Activated CD4-positive, alpha-beta T cell treated with anti-CD3 and anti-CD28 coated beads, Interleukin-2, amount 10 ng/mL, durations not matched to agents 7 days and 5 days (primary cell): ENCODE measurements around the gene SIVA1. TPM values are rescaled to one million over a fixed set of nuclear protein-coding genes. Genes with fewer than 3 reads are reported as not detected.

Experiments used
- CTCF ChIA-PET: fragments of 350-600 bp; sonication (Branson Sonifier 250); formaldehyde crosslinking; loops from one replicate; lab custom pipeline; 2021; ENCODE audit warnings: antibody characterized with exemption; lab: Charles Lee
- POLR2A ChIA-PET: fragments of 350-600 bp; sonication (Branson Sonifier 250); formaldehyde crosslinking; loops from one replicate; lab custom pipeline; 2021; ENCODE audit warnings: antibody characterized with exemption; lab: Charles Lee
- DNase-seq: peaks from one replicate; pipeline ENCODE4 v3.0.0-alpha.2; 2020
- H3K27ac Mint-ChIP-seq: one replicate; pipeline ENCODE4 v1.8.0; 2021; ENCODE audit warnings: mild to moderate bottlenecking, moderate library complexity, mixed read lengths
- H3K27me3 Mint-ChIP-seq: one replicate; pipeline ENCODE4 v1.8.0; 2021; ENCODE audit warnings: mixed read lengths
- H3K36me3 Mint-ChIP-seq: one replicate; pipeline ENCODE4 v1.8.0; 2021; ENCODE audit warnings: low read depth, mixed read lengths
- H3K4me1 Mint-ChIP-seq: one replicate; pipeline ENCODE4 v1.8.0; 2021; ENCODE audit warnings: mixed read lengths
- H3K4me3 Mint-ChIP-seq: one replicate; pipeline ENCODE4 v1.8.0; 2021; ENCODE audit warnings: mild to moderate bottlenecking, moderate library complexity, mixed read lengths
- H3K9me3 Mint-ChIP-seq: one replicate; pipeline ENCODE4 v1.8.0; 2021; ENCODE audit warnings: mixed read lengths
- total RNA-seq, 2 experiments: library from RNA; stranded (reverse); gene quantifications; one replicate each; pipeline ENCODE4 v1.2.3, GENCODE V29; 2021

Gene SIVA1
- total RNA-seq, 2 experiments from 2014 or later = 84.7 to 135 TPM

- no peak for DNase-seq
- Mint-ChIP-seq H3K27me3 (no peaks in the 10 kb centered on the region), H3K36me3 (peaks cover 6% of the 10 kb centered on the region), H3K9me3 (no peaks in the 10 kb centered on the region), H3K27ac (no peak overlapping the region), H3K4me3 (no peak overlapping the region), H3K4me1 (peaks cover 43% of the 10 kb centered on the region)
- ChIA-PET POLR2A (no interaction called here), CTCF (interaction anchor here (0.6 to 1.8 kb wide), 4 partner anchors 11 to 167 kb away, joined by 3 to 5 read pairs (median 4); partner anchors contain the start of genes SIVA1 and ZBTB42)
Observed at GRCh38 chr14:104789752-104790743, 37.1 kb downstream of the SIVA1 start.

- Mint-ChIP-seq H3K9me3 (no peaks in the 10 kb centered on the region), H3K27ac (no peak overlapping the region), H3K4me3 (no peak overlapping the region), H3K36me3 (peaks cover 6% of the 10 kb centered on the region), H3K4me1 (peaks cover 40% of the 10 kb centered on the region), H3K27me3 (no peaks in the 10 kb centered on the region)
- DNase-seq = no peak
- ChIA-PET CTCF (interaction anchor here (0.7 to 1.8 kb wide), 6 partner anchors 9 to 46 kb away, joined by 3 to 5 read pairs (median 3); partner anchors contain the start of genes SIVA1 and ZBTB42), POLR2A (interaction anchor here (0.5 kb wide), 1 partner anchor 35 kb away, joined by 3 read pairs; no protein-coding TSS in a partner anchor)
Observed at GRCh38 chr14:104791425-104791824, 38.5 kb downstream of the SIVA1 start.

DNA sequence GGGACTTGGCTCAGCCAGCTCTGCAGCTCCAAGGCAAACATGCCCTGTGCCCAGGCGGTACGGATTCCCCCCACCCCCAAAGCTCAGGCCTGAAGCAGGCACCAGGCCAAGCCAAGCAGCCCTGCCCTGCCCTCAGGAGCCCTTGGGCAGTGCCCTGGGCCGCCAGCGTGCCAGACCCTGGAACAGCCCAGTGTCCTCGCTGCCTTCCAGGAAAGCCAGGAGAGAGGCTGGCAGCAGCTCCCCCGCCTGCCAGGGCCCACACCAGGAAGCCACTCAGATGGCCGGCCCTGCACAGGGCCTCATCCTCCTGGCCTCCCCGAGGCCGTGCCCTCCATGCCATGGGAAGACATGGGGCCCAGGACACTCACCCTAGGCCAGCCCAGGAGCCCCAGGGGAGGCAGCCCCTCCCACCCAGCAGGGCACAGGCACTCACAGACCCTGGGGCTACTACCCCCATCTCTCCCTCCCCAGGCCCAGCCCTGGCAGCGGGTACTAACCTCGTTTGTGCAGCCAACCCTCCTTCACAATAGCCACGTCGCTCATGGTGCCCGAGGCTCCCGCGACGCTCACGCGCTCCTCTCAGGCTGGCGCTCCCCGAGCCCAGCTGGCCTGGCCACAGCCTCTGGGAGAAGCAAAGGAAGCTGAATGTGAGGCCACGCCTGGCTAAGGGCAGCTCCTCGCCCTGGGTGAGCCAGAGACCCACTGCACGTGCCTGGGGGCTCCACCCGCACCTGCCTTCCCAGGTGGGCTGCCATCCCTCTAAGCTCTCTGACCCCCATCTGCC, 39.3 kb downstream of the SIVA1 start:
- no peaks in the 10 kb centered on the region for H3K27me3 Mint-ChIP-seq
- peaks cover 6% of the 10 kb centered on the region for H3K36me3 Mint-ChIP-seq
- CTCF ChIA-PET = interaction anchor here (1.1 to 1.8 kb wide), 4 partner anchors 24 to 47 kb away, joined by 3 to 5 read pairs (median 4); partner anchors contain the start of gene SIVA1
- peak overlapping the region; percentile 25 for H3K27ac Mint-ChIP-seq
- H3K4me3 Mint-ChIP-seq = no peak overlapping the region
- peaks cover 38% of the 10 kb centered on the region for H3K4me1 Mint-ChIP-seq
- no peak for DNase-seq
- POLR2A ChIA-PET = interaction anchor here (0.5 kb wide), 1 partner anchor 34 kb away, joined by 3 read pairs; no protein-coding TSS in a partner anchor
- H3K9me3 Mint-ChIP-seq = no peaks in the 10 kb centered on the region

GRCh38 chr14:104792945-104793702, 40.2 kb downstream of the SIVA1 start:
- H3K4me1 Mint-ChIP-seq = peaks cover 38% of the 10 kb centered on the region
- POLR2A ChIA-PET = no interaction called here

GRCh38 chr14:104793703-104793959, 40.7 kb downstream of the SIVA1 start:
- H3K27ac Mint-ChIP-seq = no peak overlapping the region
- CTCF ChIA-PET = interaction anchor here (1.4 kb wide), 1 partner anchor 32 kb away, joined by 5 read pairs; no protein-coding TSS in a partner anchor
- H3K4me3 Mint-ChIP-seq = peak overlapping the region; percentile 89
- H3K27me3 Mint-ChIP-seq = peaks cover 2% of the 10 kb centered on the region
- DNase-seq = no peak
- H3K4me1 Mint-ChIP-seq = peaks cover 43% of the 10 kb centered on the region
- peaks cover 6% of the 10 kb centered on the region for H3K36me3 Mint-ChIP-seq
- POLR2A ChIA-PET = no interaction called here
- no peaks in the 10 kb centered on the region for H3K9me3 Mint-ChIP-seq

More at GRCh38 chr14:104792945-104793702, 40.2 kb downstream of the SIVA1 start:
- H3K9me3 Mint-ChIP-seq = no peaks in the 10 kb centered on the region
- H3K36me3 Mint-ChIP-seq = peaks cover 6% of the 10 kb centered on the region
- peak overlapping the region; percentile 89 for H3K4me3 Mint-ChIP-seq
- no peak for DNase-seq
- H3K27me3 Mint-ChIP-seq = no peaks in the 10 kb centered on the region
- H3K27ac Mint-ChIP-seq = peak overlapping the region; percentile 25
- CTCF ChIA-PET = no interaction called here

- H3K36me3 Mint-ChIP-seq = peaks cover 6% of the 10 kb centered on the region
- peak overlapping the region; percentile 89 for H3K4me3 Mint-ChIP-seq
- peak; percentile 45 for DNase-seq
- H3K27me3 Mint-ChIP-seq = peaks cover 6% of the 10 kb centered on the region
- POLR2A ChIA-PET = interaction anchor here (0.7 kb wide), 1 partner anchor 42 kb away, joined by 4 read pairs; no protein-coding TSS in a partner anchor
- CTCF ChIA-PET = interaction anchor here (0.9 to 1.4 kb wide), 2 partner anchors 25 to 31 kb away, joined by 3 to 5 read pairs; no protein-coding TSS in a partner anchor
- peak overlapping the region; percentile 85 for H3K27ac Mint-ChIP-seq
- H3K9me3 Mint-ChIP-seq = no peaks in the 10 kb centered on the region
- H3K4me1 Mint-ChIP-seq = peaks cover 48% of the 10 kb centered on the region
Observed at GRCh38 chr14:104794099-104794498, 41.2 kb downstream of the SIVA1 start.

- Mint-ChIP-seq H3K9me3 (no peaks in the 10 kb centered on the region), H3K36me3 (peaks cover 6% of the 10 kb centered on the region), H3K27ac (peak overlapping the region; percentile 85), H3K4me1 (peaks cover 53% of the 10 kb centered on the region), H3K27me3 (peaks cover 6% of the 10 kb centered on the region), H3K4me3 (peak overlapping the region; percentile 89)
- ChIA-PET POLR2A (interaction anchor here (0.7 kb wide), 1 partner anchor 43 kb away, joined by 4 read pairs; no protein-coding TSS in a partner anchor), CTCF (interaction anchor here (0.9 to 1.4 kb wide), 2 partner anchors 26 to 31 kb away, joined by 3 to 5 read pairs; no protein-coding TSS in a partner anchor)
- no peak for DNase-seq
Observed at GRCh38 chr14:104794631-104794992, 41.7 kb downstream of the SIVA1 start.

GRCh38 chr14:104794993-104795780, 42.2 kb downstream of the SIVA1 start, which contains the start of gene AKT1:
Gene AKT1, minus strand, starts transcription at chr14:104795748. Its CDS starts 3,105 bp downstream, at chr14:104792643.
- Mint-ChIP-seq H3K27me3 (peaks cover 6% of the 10 kb centered on the region), H3K9me3 (no peaks in the 10 kb centered on the region), H3K27ac (peak within 1 kb of the TSS; percentile 85), H3K4me3 (peak within 1 kb of the TSS; percentile 89), H3K4me1 (peaks cover 55% of the 10 kb centered on the region), H3K36me3 (peaks cover 6% of the 10 kb centered on the region)
- peak; percentile 28 for DNase-seq
- ChIA-PET POLR2A (no interaction called here), CTCF (interaction anchor here (1.4 kb wide), 1 partner anchor 30 kb away, joined by 5 read pairs; no protein-coding TSS in a partner anchor)

DNA sequence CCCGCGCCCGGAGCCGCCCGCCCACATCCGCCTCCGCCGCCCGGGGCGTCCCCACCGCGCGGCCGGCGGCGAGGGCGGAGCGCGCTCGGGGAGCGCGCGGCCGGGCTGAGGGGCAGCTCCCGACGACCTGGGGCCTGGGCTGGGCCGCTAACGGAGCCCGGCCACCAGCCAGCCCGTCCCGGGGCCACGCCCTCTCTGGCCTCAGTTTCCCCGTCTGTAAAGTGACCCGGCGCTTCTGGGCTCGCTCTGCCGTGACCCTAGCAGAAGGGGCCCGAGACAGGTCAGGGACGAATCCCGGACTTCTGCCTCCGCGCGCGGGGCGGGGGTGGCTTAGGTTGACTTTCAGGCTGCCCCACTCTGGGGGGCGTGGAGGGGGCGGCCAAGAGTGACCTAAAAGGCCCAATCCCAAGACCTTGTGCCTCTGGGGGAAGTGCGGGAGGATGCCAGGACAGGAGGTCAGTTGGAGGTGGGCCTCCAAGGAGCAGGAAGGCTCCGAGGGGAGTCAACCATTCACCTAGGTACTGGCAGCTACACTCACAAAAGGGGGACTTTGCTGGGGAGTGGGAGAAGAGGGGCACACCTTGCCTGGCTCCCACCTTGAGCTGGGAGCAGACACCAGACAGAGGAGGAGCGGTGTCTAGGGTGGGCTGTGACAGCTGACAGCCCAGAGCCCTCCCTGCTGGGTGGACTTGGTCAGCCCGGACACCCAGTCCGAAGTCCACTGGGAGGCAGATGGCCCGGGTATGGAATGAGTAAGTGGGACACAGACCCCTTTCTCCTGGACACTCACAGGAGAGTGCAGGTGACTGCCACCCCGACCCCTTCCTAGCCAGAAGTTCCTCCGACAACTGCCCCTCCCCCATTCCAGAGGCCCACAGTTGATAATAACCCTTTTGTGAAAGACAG, 43.1 kb downstream of the SIVA1 start:
- Mint-ChIP-seq H3K9me3 (no peaks in the 10 kb centered on the region), H3K4me1 (peaks cover 53% of the 10 kb centered on the region), H3K27me3 (peaks cover 6% of the 10 kb centered on the region), H3K4me3 (peak overlapping the region; percentile 70), H3K27ac (peak overlapping the region; percentile 80), H3K36me3 (peaks cover 4% of the 10 kb centered on the region)
- POLR2A ChIA-PET = no interaction called here
- DNase-seq = peak; percentile 55
- CTCF ChIA-PET = interaction anchor here (1.0 kb wide), 1 partner anchor 140 kb away, joined by 3 read pairs; no protein-coding TSS in a partner anchor

DNA sequence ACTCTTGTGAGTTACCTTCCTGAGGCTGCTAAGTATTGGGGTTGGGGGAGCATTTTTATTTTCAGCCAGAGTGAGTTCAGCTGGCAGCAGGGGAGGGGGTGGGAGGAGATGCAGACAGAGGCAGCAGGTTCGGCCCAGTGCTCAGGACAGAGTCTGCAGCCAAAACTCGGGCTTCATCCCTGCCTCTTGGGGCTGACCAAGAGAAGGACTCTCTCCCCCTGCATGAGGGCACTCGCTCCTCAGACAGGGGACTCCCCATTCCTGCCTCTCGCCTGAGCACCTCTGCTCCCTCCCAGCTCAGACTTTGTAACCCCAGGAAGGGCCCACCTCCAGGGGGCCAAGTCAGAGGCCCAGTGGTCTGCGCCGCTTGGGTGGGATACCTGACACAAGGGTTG, 43.7 kb downstream of the SIVA1 start:
- DNase-seq = no peak
- Mint-ChIP-seq H3K9me3 (no peaks in the 10 kb centered on the region), H3K27ac (peak overlapping the region; percentile 80), H3K27me3 (peaks cover 6% of the 10 kb centered on the region), H3K4me3 (peak overlapping the region; percentile 70), H3K36me3 (peaks cover under 1% of the 10 kb centered on the region), H3K4me1 (peaks cover 54% of the 10 kb centered on the region)
- ChIA-PET CTCF (interaction anchor here (1.0 kb wide), 1 partner anchor 139 kb away, joined by 3 read pairs; no protein-coding TSS in a partner anchor), POLR2A (no interaction called here)
